OCI-LY3 (cell line): ENCODE measurements around the gene PURB.

Experiments used
- H2AFZ ChIP-seq: fragments of 200-600, 300-600 bp; shearing (Covaris generic); 2 replicates; pipeline ENCODE4 v1.6.0; 2014; ENCODE audit warnings: antibody characterized with exemption, low read depth, low read length
- H3K27ac ChIP-seq: fragments of 200-600, 300-600 bp; sonication (generic); 2 replicates; pipeline ENCODE4 v1.5.1; 2014; ENCODE audit warnings: mild to moderate bottlenecking, low read length, moderate library complexity, mixed read lengths
- H3K27me3 ChIP-seq: fragments of 200-600, 300-600 bp; sonication (generic); 2 replicates; pipeline ENCODE4 v1.6.1; 2014; ENCODE audit warnings: low read depth, low read length, mixed read lengths
- H3K36me3 ChIP-seq: fragments of 200-600, 300-600 bp; sonication (generic); replicated peaks from 2 replicates; pipeline ENCODE3; 2014; ENCODE audit warnings: low read depth, low read length, mixed read lengths
- H3K4me1 ChIP-seq: fragments of 300-600, 200-600 bp; sonication (generic); 2 replicates; pipeline ENCODE4 v1.6.1; 2014; ENCODE audit warnings: low read length, mixed read lengths
- H3K4me2 ChIP-seq: fragments of 200-600, 300-600 bp; sonication (generic); 2 replicates; pipeline ENCODE4 v1.6.1; 2014; ENCODE audit warnings: low read length, mixed read lengths
- H3K4me3 ChIP-seq: fragments of 300-600, 200-600 bp; sonication (generic); 2 replicates; pipeline ENCODE4 v1.5.1; 2014; ENCODE audit warnings: antibody characterized with exemption, mild to moderate bottlenecking, low read length, moderate library complexity
- H3K79me2 ChIP-seq: fragments of 300-600, 200-600 bp; shearing (Covaris generic); 2 replicates; pipeline ENCODE4 v1.6.1; 2014; ENCODE audit warnings: mild to moderate bottlenecking, low read length, mixed read lengths
- H3K9ac ChIP-seq: fragments of 300-600, 200-600 bp; shearing (Covaris generic); 2 replicates; pipeline ENCODE4 v1.6.0; 2014; ENCODE audit warnings: mild to moderate bottlenecking, low read length, moderate library complexity
- H3K9me3 ChIP-seq: fragments of 200-600, 300-600 bp; shearing (Covaris generic); 2 replicates; pipeline ENCODE4 v1.6.1; 2014; ENCODE audit warnings: low read length, mixed read lengths; ENCODE audit not compliant: insufficient read depth
- H4K20me1 ChIP-seq: fragments of 200-600, 300-600 bp; sonication (generic); 2 replicates; pipeline ENCODE4 v1.6.1; 2016; ENCODE audit warnings: low read length, mixed read lengths; ENCODE audit not compliant: insufficient read depth
- CTCF ChIP-seq: fragments of 200-600, 300-600 bp; sonication (generic); IDR thresholded peaks from 2 replicates; pipeline ENCODE4 v1.5.1; 2014; ENCODE audit warnings: antibody characterized with exemption, low read length, low read depth
- EZH2phosphoT487 ChIP-seq: fragments of 200-600 bp; shearing (Covaris generic); IDR thresholded peaks from 2 replicates; pipeline ENCODE4 v1.6.1; 2018; ENCODE audit warnings: antibody characterized with exemption, mixed run types, low read depth

PURB gene

GRCh38 chr7:44891791-44892190 lies 6.5 kb upstream of the PURB start:
- TF ChIP-seq CTCF, result no peak
- TF ChIP-seq EZH2phosphoT487, result no peak
- no peak overlapping the region for H3K27ac ChIP-seq
- H3K9me3 ChIP-seq, result no peaks in the 10 kb centered on the region
- no peak overlapping the region for H3K4me2 ChIP-seq
- H3K27me3 ChIP-seq, result no peaks in the 10 kb centered on the region
- no peak overlapping the region for H2AFZ ChIP-seq
- H3K79me2 ChIP-seq, result no peaks in the 10 kb centered on the region
- H4K20me1 ChIP-seq, result no peaks in the 10 kb centered on the region
- H3K9ac ChIP-seq, result no peak overlapping the region
- H3K4me1 ChIP-seq, result peaks cover 6% of the 10 kb centered on the region; the same call in 1 of the 2 replicates
- no peaks in the 10 kb centered on the region for H3K36me3 ChIP-seq
- H3K4me3 ChIP-seq, result no peak overlapping the region

- Histone ChIP-seq H3K36me3 (no peaks in the 10 kb centered on the region), H3K9ac (no peak overlapping the region), H3K27ac (no peak overlapping the region), H3K79me2 (no peaks in the 10 kb centered on the region; the same call in 1 of the 2 replicates), H3K4me3 (no peak overlapping the region), H3K9me3 (no peaks in the 10 kb centered on the region), H3K4me1 (peaks cover 10% of the 10 kb centered on the region), H3K27me3 (no peaks in the 10 kb centered on the region), H2AFZ (no peak overlapping the region), H3K4me2 (no peak overlapping the region), H4K20me1 (no peaks in the 10 kb centered on the region)
- TF ChIP-seq EZH2phosphoT487 (no peak), CTCF (no peak)
These were observed 6.0 kb upstream of the PURB start for GRCh38 chr7:44891372-44891771.

- Histone ChIP-seq H3K27ac (no peak overlapping the region), H3K27me3 (no peaks in the 10 kb centered on the region), H3K9me3 (no peaks in the 10 kb centered on the region; the same call in 1 of the 2 replicates), H3K9ac (no peak overlapping the region), H3K79me2 (peaks cover 9% of the 10 kb centered on the region), H2AFZ (no peak overlapping the region), H3K4me3 (no peak overlapping the region), H3K4me1 (peaks cover 19% of the 10 kb centered on the region), H3K4me2 (no peak overlapping the region), H3K36me3 (peaks cover 4% of the 10 kb centered on the region), H4K20me1 (no peaks in the 10 kb centered on the region)
- TF ChIP-seq EZH2phosphoT487 (no peak), CTCF (no peak)
These were observed 3.9 kb upstream of the PURB start for GRCh38 chr7:44889086-44889781.

GRCh38 chr7:44887293-44887692 lies 2.0 kb upstream of the PURB start:
- Histone ChIP-seq H3K4me2 (no peak overlapping the region), H3K27ac (no peak overlapping the region), H3K9me3 (peaks cover 10% of the 10 kb centered on the region; the same call in 1 of the 2 replicates), H3K27me3 (no peaks in the 10 kb centered on the region), H4K20me1 (no peaks in the 10 kb centered on the region), H3K79me2 (peaks cover 29% of the 10 kb centered on the region), H3K9ac (no peak overlapping the region), H3K4me3 (no peak overlapping the region), H2AFZ (no peak overlapping the region), H3K4me1 (peaks cover 34% of the 10 kb centered on the region), H3K36me3 (peaks cover 24% of the 10 kb centered on the region)
- TF ChIP-seq CTCF (no peak), EZH2phosphoT487 (no peak)
